OCI-LY3 (cell line): ENCODE data around the gene CFAP77.

Source experiments
- H2AFZ ChIP-seq: fragments of 200-600, 300-600 bp; shearing (Covaris generic); 2 replicates; pipeline ENCODE4 v1.6.0; 2014; ENCODE audit warnings: antibody characterized with exemption, low read depth, low read length
- H3K27ac ChIP-seq: fragments of 200-600, 300-600 bp; sonication (generic); 2 replicates; pipeline ENCODE4 v1.5.1; 2014; ENCODE audit warnings: mild to moderate bottlenecking, low read length, moderate library complexity, mixed read lengths
- H3K27me3 ChIP-seq: fragments of 200-600, 300-600 bp; sonication (generic); 2 replicates; pipeline ENCODE4 v1.6.1; 2014; ENCODE audit warnings: low read depth, low read length, mixed read lengths
- H3K36me3 ChIP-seq: fragments of 200-600, 300-600 bp; sonication (generic); replicated peaks from 2 replicates; pipeline ENCODE3; 2014; ENCODE audit warnings: low read depth, low read length, mixed read lengths
- H3K4me1 ChIP-seq: fragments of 300-600, 200-600 bp; sonication (generic); 2 replicates; pipeline ENCODE4 v1.6.1; 2014; ENCODE audit warnings: low read length, mixed read lengths
- H3K4me2 ChIP-seq: fragments of 200-600, 300-600 bp; sonication (generic); 2 replicates; pipeline ENCODE4 v1.6.1; 2014; ENCODE audit warnings: low read length, mixed read lengths
- H3K4me3 ChIP-seq: fragments of 300-600, 200-600 bp; sonication (generic); 2 replicates; pipeline ENCODE4 v1.5.1; 2014; ENCODE audit warnings: antibody characterized with exemption, mild to moderate bottlenecking, low read length, moderate library complexity
- H3K79me2 ChIP-seq: fragments of 300-600, 200-600 bp; shearing (Covaris generic); 2 replicates; pipeline ENCODE4 v1.6.1; 2014; ENCODE audit warnings: mild to moderate bottlenecking, low read length, mixed read lengths
- H3K9ac ChIP-seq: fragments of 300-600, 200-600 bp; shearing (Covaris generic); 2 replicates; pipeline ENCODE4 v1.6.0; 2014; ENCODE audit warnings: mild to moderate bottlenecking, low read length, moderate library complexity
- H3K9me3 ChIP-seq: fragments of 200-600, 300-600 bp; shearing (Covaris generic); 2 replicates; pipeline ENCODE4 v1.6.1; 2014; ENCODE audit warnings: low read length, mixed read lengths; ENCODE audit not compliant: insufficient read depth
- H4K20me1 ChIP-seq: fragments of 200-600, 300-600 bp; sonication (generic); 2 replicates; pipeline ENCODE4 v1.6.1; 2016; ENCODE audit warnings: low read length, mixed read lengths; ENCODE audit not compliant: insufficient read depth
- CTCF ChIP-seq: fragments of 200-600, 300-600 bp; sonication (generic); IDR thresholded peaks from 2 replicates; pipeline ENCODE4 v1.5.1; 2014; ENCODE audit warnings: antibody characterized with exemption, low read length, low read depth
- EZH2phosphoT487 ChIP-seq: fragments of 200-600 bp; shearing (Covaris generic); IDR thresholded peaks from 2 replicates; pipeline ENCODE4 v1.6.1; 2018; ENCODE audit warnings: antibody characterized with exemption, mixed run types, low read depth

Gene CFAP77

DNA sequence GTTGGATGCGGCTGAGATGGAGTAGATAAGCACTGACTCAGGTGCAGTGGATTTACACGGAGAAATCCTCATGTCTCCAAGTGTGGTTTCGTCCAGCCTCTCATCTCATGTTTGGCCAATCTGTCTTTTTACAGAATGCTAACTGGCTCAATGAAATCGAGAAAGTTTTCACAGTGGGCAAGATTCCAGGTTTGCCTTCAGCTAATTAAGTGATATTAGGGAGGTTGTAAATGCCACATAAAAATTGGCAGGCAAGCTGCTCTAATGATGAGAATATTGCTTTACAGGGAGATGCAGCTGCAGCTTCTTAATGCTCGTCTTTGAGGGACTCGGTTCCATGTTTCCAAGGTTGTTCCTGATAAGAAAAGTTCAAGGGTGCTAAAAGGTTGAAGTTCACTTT lies 196.1 kb downstream of the CFAP77 start:
- H2AFZ ChIP-seq = no peak overlapping the region
- no peak overlapping the region for H3K9ac ChIP-seq
- TF ChIP-seq EZH2phosphoT487 = no peak
- TF ChIP-seq CTCF = no peak
- no peaks in the 10 kb centered on the region for H4K20me1 ChIP-seq
- no peak overlapping the region for H3K4me3 ChIP-seq
- peaks cover 43% of the 10 kb centered on the region for H3K36me3 ChIP-seq
- H3K27ac ChIP-seq = no peak overlapping the region
- no peaks in the 10 kb centered on the region for H3K27me3 ChIP-seq
- H3K4me2 ChIP-seq = no peak overlapping the region
- no peaks in the 10 kb centered on the region for H3K4me1 ChIP-seq
- H3K79me2 ChIP-seq = no peaks in the 10 kb centered on the region
- no peaks in the 10 kb centered on the region for H3K9me3 ChIP-seq

DNA sequence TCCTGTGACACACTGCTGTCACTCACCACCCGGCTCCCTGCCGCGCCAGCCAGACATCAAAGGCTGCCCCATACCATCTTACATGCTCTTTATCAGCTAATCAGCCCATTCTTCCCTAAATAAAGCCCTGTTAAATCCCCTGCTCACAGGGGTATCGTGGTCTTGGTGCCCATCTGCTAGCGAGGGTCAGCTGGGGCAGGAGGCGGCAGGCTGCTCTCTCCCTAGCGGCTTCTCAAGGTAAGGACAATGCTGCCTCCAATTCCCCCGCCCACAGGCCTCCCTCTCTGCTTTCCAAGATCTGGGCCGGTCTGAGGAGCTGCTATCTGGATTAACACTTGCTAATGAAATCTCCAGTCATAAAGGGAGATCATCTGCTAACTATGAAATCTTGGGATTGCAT lies 199.2 kb downstream of the CFAP77 start:
- H3K4me1 ChIP-seq = no peaks in the 10 kb centered on the region
- no peaks in the 10 kb centered on the region for H3K27me3 ChIP-seq
- H3K9ac ChIP-seq = no peak overlapping the region
- no peak overlapping the region for H3K27ac ChIP-seq
- no peaks in the 10 kb centered on the region for H4K20me1 ChIP-seq
- H3K9me3 ChIP-seq = no peaks in the 10 kb centered on the region
- H3K36me3 ChIP-seq = peaks cover 47% of the 10 kb centered on the region
- H2AFZ ChIP-seq = no peak overlapping the region
- H3K79me2 ChIP-seq = no peaks in the 10 kb centered on the region
- no peak overlapping the region for H3K4me2 ChIP-seq
- no peak overlapping the region for H3K4me3 ChIP-seq
- TF ChIP-seq EZH2phosphoT487 (no peak), CTCF (no peak)

- no peak overlapping the region for H3K27ac ChIP-seq
- H3K9ac ChIP-seq = no peak overlapping the region
- H3K9me3 ChIP-seq = no peaks in the 10 kb centered on the region
- no peaks in the 10 kb centered on the region for H3K27me3 ChIP-seq
- H3K4me2 ChIP-seq = no peak overlapping the region
- H3K4me3 ChIP-seq = no peak overlapping the region
- H3K79me2 ChIP-seq = no peaks in the 10 kb centered on the region
- no peak overlapping the region for H2AFZ ChIP-seq
- H3K4me1 ChIP-seq = no peaks in the 10 kb centered on the region
- TF ChIP-seq CTCF = no peak
- no peak for TF ChIP-seq EZH2phosphoT487
- H4K20me1 ChIP-seq = no peaks in the 10 kb centered on the region
- peaks cover 50% of the 10 kb centered on the region for H3K36me3 ChIP-seq
Observed at GRCh38 chr9:132609829-132610228, 199.8 kb downstream of the CFAP77 start.

- no peak for TF ChIP-seq EZH2phosphoT487
- no peak for TF ChIP-seq CTCF
- no peak overlapping the region for H3K4me2 ChIP-seq
- no peaks in the 10 kb centered on the region for H3K27me3 ChIP-seq
- H4K20me1 ChIP-seq = no peaks in the 10 kb centered on the region
- H3K9me3 ChIP-seq = no peaks in the 10 kb centered on the region
- no peak overlapping the region for H3K27ac ChIP-seq
- H2AFZ ChIP-seq = no peak overlapping the region
- no peak overlapping the region for H3K4me3 ChIP-seq
- no peaks in the 10 kb centered on the region for H3K79me2 ChIP-seq
- peaks cover 52% of the 10 kb centered on the region for H3K36me3 ChIP-seq
- H3K4me1 ChIP-seq = no peaks in the 10 kb centered on the region
- H3K9ac ChIP-seq = no peak overlapping the region
Observed at GRCh38 chr9:132610661-132611060, 200.7 kb downstream of the CFAP77 start.
